Liver (tissue), 3 donors: ENCODE measurements around the gene IRF9.

Experiments used
- CTCF ChIP-seq: fragments of 150-350 bp; IDR thresholded peaks from 2 replicates; pipeline ENCODE4 v1.5.1; 2017; ENCODE audit warnings: improper control_type of control experiment, low read depth, low read length; ENCODE audit not compliant: missing input control
- EGR1 ChIP-seq, 2 donors: IDR thresholded peaks; 2 replicates each; pipeline ENCODE4 v1.6.1; 2016 to 2018; ENCODE audit warnings: antibody characterized with exemption in 2 of 2, low read depth in 2 of 2
- FOXA1 ChIP-seq: IDR thresholded peaks from 2 replicates; pipeline ENCODE4 v1.6.1; 2016; ENCODE audit warnings: antibody characterized with exemption
- GABPA ChIP-seq, 2 donors: IDR thresholded peaks in 1 of 2; conservative IDR thresholded peaks in 1 of 2; 2 replicates each; pipeline ENCODE4 v1.6.1; 2016; ENCODE audit warnings: antibody characterized with exemption in 2 of 2, mild to moderate bottlenecking in 1 of 2, moderate library complexity in 1 of 2
- HNF4A ChIP-seq, 2 donors: conservative IDR thresholded peaks; 2 replicates each; pipeline ENCODE4 v1.6.1; 2016; ENCODE audit warnings: antibody characterized with exemption in 2 of 2, mild to moderate bottlenecking in 2 of 2
- JUND ChIP-seq, 2 donors: IDR thresholded peaks; 2 replicates each; pipeline ENCODE4 v1.6.1; 2016; ENCODE audit warnings: antibody characterized with exemption in 2 of 2
- MAX ChIP-seq: IDR thresholded peaks from 2 replicates; pipeline ENCODE4 v1.6.1; 2016; ENCODE audit warnings: antibody characterized with exemption
- RAD21 ChIP-seq, 2 donors: IDR thresholded peaks; 2 replicates each; pipeline ENCODE4 v1.6.1; 2016; ENCODE audit warnings: antibody characterized with exemption in 2 of 2, mild to moderate bottlenecking in 2 of 2
- REST ChIP-seq: IDR thresholded peaks from 2 replicates; pipeline ENCODE4 v1.6.1; 2016; ENCODE audit warnings: antibody characterized with exemption, mild to moderate bottlenecking
- RXRA ChIP-seq, 2 donors: IDR thresholded peaks; 2 replicates each; pipeline ENCODE4 v1.6.1; 2017 to 2018; ENCODE audit warnings: antibody characterized with exemption in 2 of 2, mild to moderate bottlenecking in 1 of 2
- TAF1 ChIP-seq: conservative IDR thresholded peaks from 2 replicates; pipeline ENCODE4 v1.6.1; 2016; ENCODE audit warnings: antibody characterized with exemption, mild to moderate bottlenecking
- YY1 ChIP-seq: IDR thresholded peaks from 2 replicates; pipeline ENCODE4 v1.6.1; 2016; ENCODE audit warnings: antibody characterized with exemption, mild to moderate bottlenecking
- donor health status: healthy.
- donor health status: healthy.

GRCh38 chr14:24122898-24123297 lies 38.2 kb upstream of the IRF9 start:
- no peak for TF ChIP-seq CTCF
- TF ChIP-seq TAF1: no peak
- TF ChIP-seq FOXA1: no peak
- TF ChIP-seq YY1: no peak
- no peak for TF ChIP-seq RAD21 (IDR thresholded peaks at IDR 0.05)
- TF ChIP-seq REST: no peak
- TF ChIP-seq EGR1 (IDR thresholded peaks at IDR 0.05; ENCODE audit: low read depth in 2 of 2): no peak
- TF ChIP-seq GABPA (IDR thresholded peaks at IDR 0.05 in 1 of 2, conservative IDR thresholded peaks at IDR 0.05 in 1 of 2): no peak
- no peak for TF ChIP-seq RXRA (IDR thresholded peaks at IDR 0.05)
- TF ChIP-seq HNF4A (conservative IDR thresholded peaks at IDR 0.05): no peak
- TF ChIP-seq MAX: no peak
- TF ChIP-seq JUND (IDR thresholded peaks at IDR 0.05): no peak
